Cardiac septum (tissue), 1 donor: ENCODE results near the gene GNB5. TPM values are rescaled to one million over a fixed set of nuclear protein-coding genes. Genes with fewer than 3 reads are reported as not detected.

ENCODE experiments used
- DNase-seq: peaks from one replicate; pipeline ENCODE4 v3.0.0-alpha.2; 2020; ENCODE audit warnings: low spot score
- intact Hi-C: fragments of 100-400 bp; cut with DNase I; formaldehyde crosslinking; loops from one replicate; pipeline ENCODE4 v1.14.0; 2022
- total RNA-seq: library from RNA; stranded (reverse); fragmentation: NEBNext Ultra II Directional; extraction: Animal tissue kit (Norgen Biotek cat#: 25700); gene quantifications from one replicate; pipeline ENCODE4 v1.2.1, GENCODE V29; 2021
- donor health status: DM: no; HTN: no; CAD: no.

Gene GNB5
- total RNA-seq, 1 donor from 2014 or later, result 9.7 TPM

GRCh38 chr15:52150043-52150825 lies 41.0 kb downstream of the GNB5 start:
- intact Hi-C loops, result no loop called here
- DNase-seq, result no peak

- DNase-seq, result no peak
- intact Hi-C loops, result no loop called here
Observed at GRCh38 chr15:52148403-52148802, 42.8 kb downstream of the GNB5 start.

GRCh38 chr15:52146776-52147175 lies 44.4 kb downstream of the GNB5 start:
- intact Hi-C loops, result no loop called here
- no peak for DNase-seq

GRCh38 chr15:52146261-52146660 lies 44.9 kb downstream of the GNB5 start:
- intact Hi-C loops, result no loop called here
- no peak for DNase-seq

GRCh38 chr15:52144656-52145178 lies 46.5 kb downstream of the GNB5 start:
- intact Hi-C loops, result loop anchor here (5.0 kb wide), 1 partner anchor 162 kb away; no protein-coding TSS in a partner anchor
- DNase-seq, result no peak

- DNase-seq, result no peak
- intact Hi-C loops, result loop anchor here (5.0 kb wide), 1 partner anchor 162 kb away; no protein-coding TSS in a partner anchor
Observed at GRCh38 chr15:52143873-52144272, 47.3 kb downstream of the GNB5 start.

GRCh38 chr15:52140646-52141045 lies 50.5 kb downstream of the GNB5 start:
- intact Hi-C loops, result loop anchor here (5.0 kb wide), 1 partner anchor 158 kb away; no protein-coding TSS in a partner anchor
- no peak for DNase-seq

GRCh38 chr15:52139599-52140462 lies 51.4 kb downstream of the GNB5 start:
- DNase-seq, result no peak
- intact Hi-C loops, result loop anchor here (5.0 kb wide), 1 partner anchor 158 kb away; no protein-coding TSS in a partner anchor

- no peak for DNase-seq
- intact Hi-C loops, result no loop called here
Observed at GRCh38 chr15:52137432-52138357, 53.5 kb downstream of the GNB5 start.

GRCh38 chr15:52136442-52136980 lies 54.7 kb downstream of the GNB5 start:
- DNase-seq, result no peak
- intact Hi-C loops, result no loop called here

GRCh38 chr15:52134502-52135144 lies 56.6 kb downstream of the GNB5 start:
- intact Hi-C loops, result no loop called here

GRCh38 chr15:52133510-52134220 lies 57.5 kb downstream of the GNB5 start:
- intact Hi-C loops, result no loop called here
- no peak for DNase-seq

More at GRCh38 chr15:52134502-52135144, 56.6 kb downstream of the GNB5 start:
- DNase-seq, result no peak

- DNase-seq, result no peak
- intact Hi-C loops, result no loop called here
Observed at GRCh38 chr15:52132066-52132465, 59.1 kb downstream of the GNB5 start.

GRCh38 chr15:52128568-52128967 lies 62.6 kb downstream of the GNB5 start:
- DNase-seq, result no peak
- intact Hi-C loops, result no loop called here

- DNase-seq, result no peak
- intact Hi-C loops, result no loop called here
Observed at GRCh38 chr15:52124270-52124880, 66.8 kb downstream of the GNB5 start.

GRCh38 chr15:52121896-52122295 lies 69.3 kb downstream of the GNB5 start:
- intact Hi-C loops, result no loop called here
- DNase-seq, result no peak

- DNase-seq, result no peak
- intact Hi-C loops, result no loop called here
Observed at GRCh38 chr15:52121006-52121405, 70.2 kb downstream of the GNB5 start.
